Neural progenitor cell (in vitro differentiated cells): Measurements from ENCODE around the gene CNOT6L. TPM values are rescaled to one million over a fixed set of nuclear protein-coding genes. Genes with fewer than 3 reads are reported as not detected.

Experiments used
- DNase-seq: peaks from one replicate; pipeline ENCODE4 v3.0.0-alpha.2; 2016; ENCODE audit warnings: low spot score
- H2AFZ ChIP-seq: fragments of 200-600 bp; sonication (generic); replicated peaks from 2 replicates; pipeline ENCODE4 v1.6.1; 2016; ENCODE audit warnings: antibody characterized with exemption
- H3F3A ChIP-seq: fragments of 200-600 bp; sonication (generic); 2 replicates; pipeline ENCODE4 v1.6.1; 2016; ENCODE audit warnings: antibody characterized with exemption, low read depth
- H3K27ac ChIP-seq: fragments of 200-600 bp; sonication (generic); 2 replicates; pipeline ENCODE4 v1.5.1; 2016; ENCODE audit warnings: mild to moderate bottlenecking
- H3K27me3 ChIP-seq: fragments of 200-600 bp; sonication (generic); 2 replicates; pipeline ENCODE4 v1.6.1; 2016; ENCODE audit warnings: mild to moderate bottlenecking, moderate library complexity
- H3K36me3 ChIP-seq: fragments of 200-600 bp; sonication (generic); 2 replicates; pipeline ENCODE4 v1.5.1; 2016
- H3K4me1 ChIP-seq: fragments of 200-600 bp; sonication (generic); 2 replicates; pipeline ENCODE4 v1.6.1; 2016; ENCODE audit warnings: mixed run types
- H3K4me2 ChIP-seq: fragments of 200-600 bp; sonication (generic); 2 replicates; pipeline ENCODE4 v1.6.1; 2016
- H3K4me3 ChIP-seq: fragments of 200-600 bp; sonication (generic); 2 replicates; pipeline ENCODE4 v1.5.1; 2016
- H3K79me2 ChIP-seq: fragments of 200-600 bp; sonication (generic); 2 replicates; pipeline ENCODE4 v1.6.1; 2016; ENCODE audit warnings: low read depth
- H3K9ac ChIP-seq: fragments of 200-600 bp; sonication (generic); 2 replicates; pipeline ENCODE4 v1.6.1; 2016
- H3K9me3 ChIP-seq: fragments of 200-600 bp; sonication (generic); 2 replicates; pipeline ENCODE4 v1.5.1; 2016; ENCODE audit warnings: low read depth
- H4K20me1 ChIP-seq: fragments of 200-600 bp; sonication (generic); 2 replicates; pipeline ENCODE4 v1.6.1; 2016; ENCODE audit warnings: low read depth
- H3K27ac Mint-ChIP-seq: 3 replicates; pipeline ENCODE4 v1.8.0; 2021; ENCODE audit warnings: mixed read lengths
- H3K27me3 Mint-ChIP-seq: 2 replicates; pipeline ENCODE4 v1.8.0; 2022; ENCODE audit warnings: low read depth, mild to moderate bottlenecking, inconsistent platforms, moderate library complexity, mixed read lengths; ENCODE audit not compliant: insufficient read depth
- H3K36me3 Mint-ChIP-seq: 3 replicates; pipeline ENCODE4 v1.8.0; 2021; ENCODE audit warnings: mixed read lengths
- H3K4me1 Mint-ChIP-seq: 3 replicates; pipeline ENCODE4 v1.8.0; 2021; ENCODE audit warnings: mixed read lengths
- H3K4me3 Mint-ChIP-seq: 3 replicates; pipeline ENCODE4 v1.8.0; 2021; ENCODE audit warnings: mild to moderate bottlenecking, moderate library complexity, mixed read lengths
- H3K9me3 Mint-ChIP-seq: 3 replicates; pipeline ENCODE4 v1.8.0; 2020; ENCODE audit warnings: mixed read lengths
- CTCF ChIP-seq: fragments of 200-600 bp; sonication (generic); IDR thresholded peaks from 2 replicates; pipeline ENCODE4 v1.5.1; 2017; ENCODE audit warnings: antibody characterized with exemption, mild to moderate bottlenecking
- EZH2 ChIP-seq: fragments of 200-600 bp; sonication (generic); IDR thresholded peaks from 2 replicates; pipeline ENCODE4 v1.6.1; 2017; ENCODE audit warnings: antibody characterized with exemption, mild to moderate bottlenecking, moderate library complexity
- EZH2phosphoT487 ChIP-seq: fragments of 200-600 bp; sonication (generic); IDR thresholded peaks from 2 replicates; pipeline ENCODE4 v1.6.1; 2017; ENCODE audit warnings: antibody characterized with exemption
- total RNA-seq: library from RNA; depleted of rRNA; stranded (reverse); fragments of >200 nt; gene quantifications from 2 replicates; pipeline ENCODE4 v1.2.3, GENCODE V29; 2015; ENCODE audit warnings: low replicate concordance

Gene CNOT6L
- total RNA-seq, 1 donor from 2014 or later = 7.5 TPM

- no peak for DNase-seq
- Histone ChIP-seq H3F3A (no peaks in the 10 kb centered on the region), H3K4me3 (no peak overlapping the region), H3K27ac (no peak overlapping the region), H3K36me3 (no peaks in the 10 kb centered on the region), H3K79me2 (no peaks in the 10 kb centered on the region), H3K9ac (no peak overlapping the region), H3K4me2 (no peak overlapping the region), H3K4me1 (no peaks in the 10 kb centered on the region), H3K27me3 (no peaks in the 10 kb centered on the region), H3K9me3 (no peaks in the 10 kb centered on the region), H2AFZ (peak overlapping the region; percentile 53), H4K20me1 (no peaks in the 10 kb centered on the region)
- no peaks in the 10 kb centered on the region for H3K36me3 Mint-ChIP-seq
- H3K4me1 Mint-ChIP-seq = peaks cover 22% of the 10 kb centered on the region
- no peaks in the 10 kb centered on the region for H3K9me3 Mint-ChIP-seq
- H3K27me3 Mint-ChIP-seq = no peaks in the 10 kb centered on the region
- no peak overlapping the region for H3K27ac Mint-ChIP-seq
- H3K4me3 Mint-ChIP-seq = no peak overlapping the region
- TF ChIP-seq EZH2phosphoT487 (no peak), EZH2 (no peak), CTCF (no peak)
These were observed 112.5 kb downstream of the CNOT6L start for GRCh38 chr4:77706717-77707116.

DNA sequence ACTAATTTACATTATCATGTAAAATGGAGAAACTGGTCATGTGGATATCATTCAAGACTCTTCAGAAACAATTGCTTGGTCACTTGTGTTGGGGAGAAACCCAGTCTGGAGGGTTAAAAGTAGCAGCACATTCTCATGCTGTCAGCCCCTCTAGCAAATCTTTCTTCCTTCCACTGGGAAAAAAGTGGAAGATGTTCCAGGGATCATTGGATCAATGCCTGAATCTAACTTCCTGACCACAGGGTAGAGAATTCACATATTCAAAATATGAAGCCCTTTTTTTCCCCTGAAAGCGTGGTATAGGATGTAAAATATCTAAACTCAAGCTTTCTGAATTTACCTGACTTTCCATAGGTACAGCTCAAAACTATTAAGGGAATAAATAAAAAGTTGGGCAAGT lies 115.5 kb downstream of the CNOT6L start:
- Mint-ChIP-seq H3K4me3 (no peak overlapping the region), H3K27ac (no peak overlapping the region), H3K36me3 (no peaks in the 10 kb centered on the region), H3K9me3 (no peaks in the 10 kb centered on the region), H3K4me1 (peaks cover 15% of the 10 kb centered on the region), H3K27me3 (no peaks in the 10 kb centered on the region)
- Histone ChIP-seq H4K20me1 (no peaks in the 10 kb centered on the region), H3K36me3 (no peaks in the 10 kb centered on the region), H3F3A (peaks cover 12% of the 10 kb centered on the region), H3K27ac (no peak overlapping the region), H3K4me3 (no peak overlapping the region), H3K9ac (no peak overlapping the region), H3K4me1 (peaks cover 17% of the 10 kb centered on the region), H3K4me2 (no peak overlapping the region), H2AFZ (peak overlapping the region; percentile 68), H3K27me3 (no peaks in the 10 kb centered on the region), H3K79me2 (no peaks in the 10 kb centered on the region), H3K9me3 (no peaks in the 10 kb centered on the region)
- no peak for DNase-seq
- TF ChIP-seq EZH2 (no peak), EZH2phosphoT487 (no peak), CTCF (no peak)

DNA sequence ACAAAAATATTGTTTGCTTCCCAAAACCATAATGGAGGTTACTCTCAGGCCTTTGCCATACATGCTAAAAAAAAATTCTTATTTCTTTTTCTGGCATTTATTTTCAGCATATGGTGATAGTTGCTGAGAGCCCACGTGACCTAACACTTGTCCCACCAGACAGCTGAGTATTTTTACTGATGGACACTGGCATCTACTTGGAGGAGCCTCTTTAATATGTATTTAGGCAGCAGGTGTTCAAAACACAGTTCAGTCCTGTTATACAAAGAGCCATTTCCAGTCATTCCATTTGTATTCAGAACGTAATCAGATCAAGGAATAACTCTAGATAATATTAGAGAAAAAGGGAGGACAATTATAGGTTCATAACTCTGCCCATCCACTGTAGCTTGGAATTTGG lies 118.0 kb downstream of the CNOT6L start:
- no peak overlapping the region for H3K4me2 ChIP-seq
- H3K36me3 ChIP-seq = no peaks in the 10 kb centered on the region
- H3K9me3 ChIP-seq = no peaks in the 10 kb centered on the region
- no peak for DNase-seq
- no peak for TF ChIP-seq CTCF
- no peak overlapping the region for H3K27ac Mint-ChIP-seq
- no peak overlapping the region for H2AFZ ChIP-seq
- no peaks in the 10 kb centered on the region for H4K20me1 ChIP-seq
- peaks cover 12% of the 10 kb centered on the region for H3F3A ChIP-seq
- H3K4me1 Mint-ChIP-seq = peaks cover 15% of the 10 kb centered on the region
- H3K9me3 Mint-ChIP-seq = no peaks in the 10 kb centered on the region
- no peaks in the 10 kb centered on the region for H3K36me3 Mint-ChIP-seq
- no peaks in the 10 kb centered on the region for H3K27me3 Mint-ChIP-seq
- no peak overlapping the region for H3K27ac ChIP-seq
- peaks cover 17% of the 10 kb centered on the region for H3K4me1 ChIP-seq
- H3K4me3 Mint-ChIP-seq = no peak overlapping the region
- H3K4me3 ChIP-seq = no peak overlapping the region
- H3K27me3 ChIP-seq = no peaks in the 10 kb centered on the region
- no peaks in the 10 kb centered on the region for H3K79me2 ChIP-seq
- H3K9ac ChIP-seq = no peak overlapping the region
